ENCODE measurements around the gene ZNF148. TPM values are rescaled to one million over a fixed set of nuclear protein-coding genes. Genes with fewer than 3 reads are reported as not detected.
"Not testable (repeated sequence)": the region's sequence is repeated elsewhere in the genome, so short reads cannot be mapped to it uniquely, and the experiment has no call there.

ZNF148 gene
- total RNA-seq, 2 experiments from 2014 or later: 30.3 to 37.7 TPM

- CTCF ChIA-PET: no interaction called here
- no peaks in the 10 kb centered on the region for H3K9me3 Mint-ChIP-seq (ENCODE audit: low read depth)
- DNase-seq (no peak), ATAC-seq (peak; percentile 69)
- POLR2A ChIA-PET: no interaction called here
- H3K4me3 Mint-ChIP-seq: no peak overlapping the region
- H3K27ac Mint-ChIP-seq: peak overlapping the region; percentile 32
- intact Hi-C loops (cut with DNase I, micrococcal nuclease): no loop called here
- peaks cover 65% of the 10 kb centered on the region for H3K4me1 Mint-ChIP-seq
- no peaks in the 10 kb centered on the region for H3K27me3 Mint-ChIP-seq
- peaks cover 35% of the 10 kb centered on the region for H3K36me3 Mint-ChIP-seq (ENCODE audit: low read depth)
These were observed 23.2 kb downstream of the ZNF148 start for GRCh38 chr3:125351814-125352456.

DNA sequence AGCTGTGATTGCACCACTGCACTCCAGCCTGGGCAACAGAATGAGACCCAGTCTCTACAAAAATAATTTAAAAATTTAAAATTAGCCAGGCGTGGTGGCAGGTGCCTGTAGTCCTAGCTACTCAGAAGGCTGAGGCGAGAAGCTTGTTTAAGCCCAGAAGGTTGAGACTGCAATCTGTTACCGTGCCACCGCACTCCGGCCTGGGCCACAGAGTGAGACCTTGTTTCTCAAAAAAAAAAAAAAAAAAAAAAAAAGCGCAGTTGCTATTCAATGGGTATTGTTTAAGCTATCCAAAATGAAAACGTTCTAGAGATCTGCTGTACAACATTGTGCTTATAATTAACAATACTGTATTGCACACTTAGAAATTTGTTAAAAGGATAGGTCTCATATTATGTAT is 24.0 kb downstream of the ZNF148 start:
- peaks cover 40% of the 10 kb centered on the region for H3K36me3 Mint-ChIP-seq (ENCODE audit: low read depth)
- DNase-seq (no peak), ATAC-seq (no peak)
- H3K4me3 Mint-ChIP-seq: no peak overlapping the region
- ChIA-PET CTCF (no interaction called here), POLR2A (no interaction called here)
- H3K27ac Mint-ChIP-seq: no peak overlapping the region
- intact Hi-C loops (cut with DNase I, micrococcal nuclease): no loop called here
- H3K27me3 Mint-ChIP-seq: no peaks in the 10 kb centered on the region
- H3K9me3 Mint-ChIP-seq (ENCODE audit: low read depth): peaks cover 5% of the 10 kb centered on the region
- H3K4me1 Mint-ChIP-seq: peaks cover 67% of the 10 kb centered on the region

DNA sequence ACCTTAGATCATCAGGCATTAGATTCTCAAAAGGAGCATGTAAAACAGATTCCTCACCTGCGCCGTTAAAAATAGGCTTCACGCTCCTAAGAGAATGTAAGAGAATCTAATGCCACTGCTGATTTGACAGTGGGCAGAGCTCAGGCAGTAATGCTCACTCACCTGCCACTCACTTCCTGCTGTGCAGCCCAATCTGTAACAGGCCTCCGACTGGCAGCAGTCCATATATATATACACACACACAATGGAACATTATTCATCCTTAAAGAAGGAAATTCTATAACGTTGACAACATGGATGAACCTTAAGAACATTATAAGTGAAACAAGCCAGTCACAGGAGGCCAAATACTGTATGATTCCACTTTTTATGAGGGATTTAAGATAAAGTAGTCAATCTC is 24.5 kb downstream of the ZNF148 start:
- H3K27me3 Mint-ChIP-seq: no peaks in the 10 kb centered on the region
- DNase-seq: no peak
- CTCF ChIA-PET: no interaction called here
- no peak for ATAC-seq
- peak overlapping the region; percentile 69 for H3K27ac Mint-ChIP-seq
- intact Hi-C loops (cut with DNase I, micrococcal nuclease): no loop called here
- H3K36me3 Mint-ChIP-seq (ENCODE audit: low read depth): peaks cover 45% of the 10 kb centered on the region
- no peak overlapping the region for H3K4me3 Mint-ChIP-seq
- POLR2A ChIA-PET: no interaction called here
- peaks cover 10% of the 10 kb centered on the region for H3K9me3 Mint-ChIP-seq (ENCODE audit: low read depth)
- peaks cover 62% of the 10 kb centered on the region for H3K4me1 Mint-ChIP-seq

DNA sequence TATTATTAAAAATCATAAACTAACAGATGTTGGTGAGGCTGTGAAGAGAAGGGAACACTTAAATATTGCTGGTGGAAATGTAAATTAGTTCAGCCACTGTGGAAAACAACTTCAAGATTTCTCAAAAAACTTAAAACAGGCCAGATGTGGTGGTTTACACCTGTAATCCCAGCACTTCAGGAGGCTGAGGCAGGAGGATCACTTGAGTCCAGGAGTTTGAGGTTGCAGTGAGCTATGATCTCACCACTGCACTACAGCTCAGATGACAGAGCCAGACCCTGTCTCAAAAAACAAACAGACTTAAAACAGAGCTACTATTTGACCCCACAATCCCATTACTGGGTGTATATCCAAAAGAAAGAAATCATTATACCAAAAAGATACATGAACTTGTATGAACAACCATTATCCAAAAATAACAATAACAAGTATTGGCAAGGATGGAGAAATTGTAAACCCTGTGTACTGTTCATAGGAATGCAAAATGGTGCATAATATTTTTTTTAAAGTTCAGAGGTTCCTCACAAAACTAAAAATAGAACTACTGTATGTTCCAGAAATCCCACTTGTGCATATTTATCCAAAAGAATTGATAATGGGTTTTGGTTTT is 25.5 kb downstream of the ZNF148 start:
- H3K9me3 Mint-ChIP-seq (ENCODE audit: low read depth): peaks cover 18% of the 10 kb centered on the region
- DNase-seq (no peak), ATAC-seq (no peak)
- intact Hi-C loops (cut with DNase I, micrococcal nuclease): no loop called here
- CTCF ChIA-PET: no interaction called here
- peaks cover 57% of the 10 kb centered on the region for H3K4me1 Mint-ChIP-seq
- no peak overlapping the region for H3K4me3 Mint-ChIP-seq
- no peak overlapping the region for H3K27ac Mint-ChIP-seq
- H3K27me3 Mint-ChIP-seq: no peaks in the 10 kb centered on the region
- POLR2A ChIA-PET: no interaction called here
- H3K36me3 Mint-ChIP-seq (ENCODE audit: low read depth): peaks cover 55% of the 10 kb centered on the region

GRCh38 chr3:125349055-125349454 is 26.1 kb downstream of the ZNF148 start:
- CTCF ChIA-PET: no interaction called here

DNA sequence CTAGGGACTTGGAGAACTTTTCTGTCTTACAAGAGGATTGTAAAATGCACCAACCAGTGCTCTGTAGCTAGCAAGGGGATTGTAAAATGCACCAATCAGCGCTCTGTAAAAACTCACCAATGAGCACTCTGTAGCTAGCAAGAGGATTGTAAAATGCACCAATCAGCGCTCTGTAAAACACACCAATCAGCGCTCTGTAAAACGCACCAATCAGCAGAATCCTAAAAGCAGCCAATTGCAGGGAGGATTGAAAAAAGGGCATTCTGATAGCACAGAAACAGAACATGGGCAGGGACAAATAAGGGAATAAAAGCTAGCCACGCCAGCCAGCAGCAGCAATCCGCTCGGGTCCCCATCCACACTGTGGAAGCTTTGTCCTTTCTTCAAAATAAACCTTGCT is 31.8 kb downstream of the ZNF148 start:
- H3K27me3 Mint-ChIP-seq; ATAC-seq; intact Hi-C loops (cut with DNase I, micrococcal nuclease); POLR2A ChIA-PET; H3K27ac Mint-ChIP-seq; CTCF ChIA-PET; DNase-seq; H3K4me3 Mint-ChIP-seq: not testable (repeated sequence)
- peaks cover 57% of the 10 kb centered on the region for H3K36me3 Mint-ChIP-seq (ENCODE audit: low read depth)
- peaks cover 34% of the 10 kb centered on the region for H3K4me1 Mint-ChIP-seq
- peaks cover 30% of the 10 kb centered on the region for H3K9me3 Mint-ChIP-seq (ENCODE audit: low read depth)

More at GRCh38 chr3:125349055-125349454, 26.1 kb downstream of the ZNF148 start:
- H3K27me3 Mint-ChIP-seq: no peaks in the 10 kb centered on the region
- POLR2A ChIA-PET: no interaction called here
- H3K27ac Mint-ChIP-seq: no peak overlapping the region
- DNase-seq (no peak), ATAC-seq (no peak)
- H3K9me3 Mint-ChIP-seq (ENCODE audit: low read depth): peaks cover 24% of the 10 kb centered on the region
- H3K4me3 Mint-ChIP-seq: no peak overlapping the region
- H3K36me3 Mint-ChIP-seq (ENCODE audit: low read depth): peaks cover 61% of the 10 kb centered on the region
- H3K4me1 Mint-ChIP-seq: peaks cover 63% of the 10 kb centered on the region
- intact Hi-C loops (cut with DNase I, micrococcal nuclease): no loop called here

- ChIA-PET POLR2A (no interaction called here), CTCF (interaction anchor here (1.4 kb wide), 1 partner anchor 29 kb away, joined by 3 read pairs; no protein-coding TSS in a partner anchor)
- H3K27me3 Mint-ChIP-seq: no peaks in the 10 kb centered on the region
- peaks cover 16% of the 10 kb centered on the region for H3K9me3 Mint-ChIP-seq (ENCODE audit: low read depth)
- H3K36me3 Mint-ChIP-seq (ENCODE audit: low read depth): peaks cover 39% of the 10 kb centered on the region
- no peak overlapping the region for H3K4me3 Mint-ChIP-seq
- no peak for DNase-seq
- no peak for ATAC-seq
- no peak overlapping the region for H3K27ac Mint-ChIP-seq
- H3K4me1 Mint-ChIP-seq: peaks cover 48% of the 10 kb centered on the region
- intact Hi-C loops (cut with DNase I, micrococcal nuclease): no loop called here
These were observed 35.0 kb downstream of the ZNF148 start for GRCh38 chr3:125340121-125340520.

GRCh38 chr3:125337506-125337905 is 37.6 kb downstream of the ZNF148 start:
- Mint-ChIP-seq H3K27ac (peak overlapping the region; percentile 27), H3K4me3 (no peak overlapping the region), H3K36me3 (ENCODE audit: low read depth) (peaks cover 27% of the 10 kb centered on the region), H3K4me1 (peaks cover 50% of the 10 kb centered on the region), H3K27me3 (no peaks in the 10 kb centered on the region), H3K9me3 (ENCODE audit: low read depth) (peaks cover 8% of the 10 kb centered on the region)
- peak; percentile 84 for ATAC-seq
- POLR2A ChIA-PET: no interaction called here
- DNase-seq: no peak
- CTCF ChIA-PET: interaction anchor here (0.7 kb wide), 1 partner anchor 589 kb away, joined by 3 read pairs; no protein-coding TSS in a partner anchor
- intact Hi-C loops (cut with DNase I, micrococcal nuclease): no loop called here

GRCh38 chr3:125334675-125335560 is 40.2 kb downstream of the ZNF148 start:
- intact Hi-C loops (cut with DNase I, micrococcal nuclease): no loop called here

DNA sequence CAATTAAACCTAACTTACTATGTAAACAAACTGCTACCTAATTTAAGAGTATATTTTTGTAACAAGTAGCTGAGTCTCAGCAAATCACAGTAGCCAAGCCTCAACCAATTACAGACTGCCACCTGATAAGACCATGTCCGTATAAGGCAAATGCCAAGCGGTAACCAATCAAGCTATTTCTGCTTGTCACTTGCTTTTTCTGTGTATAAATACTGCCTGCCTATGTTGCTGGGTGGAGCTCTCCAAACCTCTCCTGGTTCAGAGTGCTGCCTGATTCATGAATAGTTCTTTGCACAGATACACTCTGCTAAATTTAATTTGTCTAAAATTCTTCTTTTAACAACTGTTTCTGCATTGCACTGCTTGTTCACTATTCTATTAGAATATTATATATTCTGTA is 42.6 kb downstream of the ZNF148 start:
- intact Hi-C loops (cut with DNase I, micrococcal nuclease): no loop called here
- Mint-ChIP-seq H3K36me3 (ENCODE audit: low read depth) (peaks cover 26% of the 10 kb centered on the region), H3K4me3 (no peak overlapping the region), H3K27ac (no peak overlapping the region), H3K27me3 (no peaks in the 10 kb centered on the region), H3K9me3 (ENCODE audit: low read depth) (peaks cover 3% of the 10 kb centered on the region), H3K4me1 (peaks cover 40% of the 10 kb centered on the region)
- CTCF ChIA-PET: interaction anchor here (0.9 to 1.2 kb wide), 3 partner anchors 18 to 182 kb away, joined by 3 read pairs; no protein-coding TSS in a partner anchor
- DNase-seq (no peak), ATAC-seq (no peak)
- POLR2A ChIA-PET: no interaction called here

More at GRCh38 chr3:125334675-125335560, 40.2 kb downstream of the ZNF148 start:
- Mint-ChIP-seq H3K27ac (no peak overlapping the region), H3K36me3 (ENCODE audit: low read depth) (peaks cover 24% of the 10 kb centered on the region), H3K9me3 (ENCODE audit: low read depth) (peaks cover 8% of the 10 kb centered on the region), H3K4me3 (no peak overlapping the region), H3K27me3 (no peaks in the 10 kb centered on the region), H3K4me1 (peaks cover 53% of the 10 kb centered on the region)
- no peak for ATAC-seq
- ChIA-PET CTCF (interaction anchor here (0.6 to 0.7 kb wide), 2 partner anchors 46 to 386 kb away, joined by 3 to 4 read pairs; no protein-coding TSS in a partner anchor), POLR2A (no interaction called here)
- DNase-seq: no peak

DNA sequence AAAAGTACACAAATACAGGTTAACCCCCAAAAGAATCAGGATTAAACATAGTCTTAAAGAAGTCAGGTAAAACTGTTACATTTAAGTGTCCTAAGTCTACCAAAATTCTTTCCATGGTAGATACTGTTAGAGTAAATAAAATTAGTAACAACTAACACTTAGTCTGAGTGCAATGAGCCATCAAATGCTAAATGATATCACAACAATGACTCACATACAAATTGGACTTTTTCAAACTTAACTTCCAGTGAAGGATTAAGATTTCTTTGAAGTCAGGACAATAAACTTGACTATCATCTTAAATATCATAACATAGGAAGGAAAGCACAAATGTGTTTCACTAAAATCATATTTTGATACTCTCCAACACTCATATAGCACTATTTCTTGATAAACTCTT is 43.9 kb downstream of the ZNF148 start:
- Mint-ChIP-seq H3K27ac (peak overlapping the region; percentile 4), H3K4me3 (no peak overlapping the region), H3K4me1 (peaks cover 28% of the 10 kb centered on the region), H3K36me3 (ENCODE audit: low read depth) (peaks cover 31% of the 10 kb centered on the region), H3K27me3 (no peaks in the 10 kb centered on the region), H3K9me3 (ENCODE audit: low read depth) (peaks cover 3% of the 10 kb centered on the region)
- DNase-seq: no peak
- intact Hi-C loops (cut with DNase I, micrococcal nuclease): loop anchor here in 1 of 2 experiments (2.0 kb wide), 1 partner anchor 16 kb away; no protein-coding TSS in a partner anchor
- ATAC-seq: no peak
- ChIA-PET CTCF (no interaction called here), POLR2A (no interaction called here)
